NB4 (cell line): Measurements from ENCODE around the gene STX11.

Experiments
- CTCF ChIP-seq: IDR thresholded peaks from one replicate; pipeline ENCODE4 v1.5.1; 2012; ENCODE audit warnings: low read depth, low read length
- MAX ChIP-seq: IDR thresholded peaks from 2 replicates; pipeline ENCODE4 v1.6.1; 2011; ENCODE audit warnings: low read depth, low read length
- MYC ChIP-seq: IDR thresholded peaks from 2 replicates; pipeline ENCODE4 v1.6.1; 2011; ENCODE audit warnings: low read depth, low read length
- POLR2A ChIP-seq: IDR thresholded peaks from 2 replicates; pipeline ENCODE4 v1.6.1; 2011; ENCODE audit warnings: mild to moderate bottlenecking; ENCODE audit not compliant: insufficient read length; ENCODE audit errors: extremely low read depth

- no peak for TF ChIP-seq CTCF
- no peak for TF ChIP-seq POLR2A
- no peak for TF ChIP-seq MAX
- no peak for TF ChIP-seq MYC
These were observed 40.3 kb downstream of the STX11 start for GRCh38 chr6:144190593-144190992.
